Mucosa of descending colon (tissue), 3 donors: ENCODE data around the gene KANK4. TPM values are rescaled to one million over a fixed set of nuclear protein-coding genes. Genes with fewer than 3 reads are reported as not detected.

Source experiments
- ATAC-seq: fragments of 200-7000 bp; cut with Tn5 transposase; one replicate; pipeline ENCODE4 v1.9.1; 2020; ENCODE audit warnings: mild to moderate bottlenecking, moderate library complexity
- DNase-seq, 3 donors: peaks; one replicate each; pipeline ENCODE4 v3.0.0-alpha.2; 2020
- H3K36me3 ChIP-seq: fragments of 200-600 bp; one replicate; pipeline ENCODE4 v1.8.0; 2021; ENCODE audit warnings: low read depth, mild to moderate bottlenecking
- H3K4me1 ChIP-seq: fragments of 200-600 bp; one replicate; pipeline ENCODE4 v1.8.0; 2021; ENCODE audit warnings: low read depth, mild to moderate bottlenecking
- H3K4me3 ChIP-seq: fragments of 200-600 bp; one replicate; pipeline ENCODE4 v1.8.0; 2021; ENCODE audit warnings: mild to moderate bottlenecking
- H3K9me3 ChIP-seq: fragments of 200-600 bp; one replicate; pipeline ENCODE4 v1.8.0; 2021; ENCODE audit warnings: mild to moderate bottlenecking
- intact Hi-C, 2 donors: fragments of 100-400 bp; cut with DNase I in 1 of 2; cut with micrococcal nuclease in 1 of 2; formaldehyde crosslinking; loops; one replicate each; pipeline versions ENCODE4 v1.11.0 to v1.11.1; 2022; cut with DNase I, micrococcal nuclease
- total RNA-seq, 3 donors: library from RNA; stranded (reverse); fragmentation: NEBNext Ultra II Directional in 2 of 3; extraction: Animal tissue kit (Norgen Biotek cat#: 25700) in 2 of 3; gene quantifications; one replicate each; pipeline versions ENCODE4 v1.2.1 to v1.2.4, GENCODE V29; 2021 to 2023
- TF ChIP-seq, protein P1 (sequence below): fragments of 200-600 bp; IDR thresholded peaks from one replicate; pipeline ENCODE4 v1.8.0; 2022; ENCODE audit warnings: antibody characterized with exemption, mild to moderate bottlenecking
- donor health status: DM: no; HTN: no; CAD: no; lungs with moderate emphysema.
- donor health status: DM: no; HTN: no; CAD: no.
- donor health status: DM: no; HTN: yes; CAD: no.

Gene KANK4
- total RNA-seq, 3 donors from 2014 or later: 1.6 to 2.6 (median 1.7) TPM

DNA sequence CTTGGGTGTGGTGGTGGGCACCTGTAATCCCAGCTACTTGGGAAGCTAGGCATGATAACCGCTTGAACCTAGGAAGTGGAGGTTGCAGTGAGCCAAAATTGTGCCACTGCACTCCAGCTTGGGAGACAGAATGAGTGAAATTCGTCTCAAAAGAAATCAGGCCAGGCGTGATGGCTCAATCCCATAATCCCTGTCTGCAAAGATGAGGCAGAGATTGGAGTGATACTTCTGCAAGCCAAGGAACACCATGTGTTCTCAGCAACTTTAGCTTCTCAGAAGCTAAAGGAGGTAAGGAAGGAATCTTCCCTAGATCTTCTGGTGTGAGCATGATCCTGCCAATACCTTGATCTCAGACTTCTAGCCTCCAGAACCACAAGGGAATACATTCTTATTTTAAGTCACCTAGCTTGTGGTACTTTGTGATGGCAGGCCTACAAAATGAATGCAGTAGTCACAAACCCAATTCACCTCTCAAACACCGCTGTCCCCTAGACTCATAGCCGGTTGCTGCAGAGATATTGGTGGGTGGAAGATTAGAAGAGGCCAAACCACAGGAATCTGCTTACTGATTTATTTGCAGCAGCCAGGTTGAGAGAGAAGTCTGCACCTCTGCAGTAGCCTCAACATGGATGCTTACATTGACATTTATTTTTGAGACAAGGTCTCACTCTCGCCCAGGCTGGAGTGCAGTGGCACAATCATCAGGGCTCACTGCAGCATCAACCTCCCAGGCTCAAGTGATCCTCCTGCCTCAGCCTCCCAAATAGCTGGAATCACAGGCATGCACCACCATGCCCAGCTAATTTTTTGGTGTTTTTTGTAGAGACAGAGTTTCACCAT, 105.9 kb downstream of the KANK4 start:
- intact Hi-C loops: no loop called here
- ATAC-seq (no peak), DNase-seq (no peak)
- Histone ChIP-seq H3K9me3 (peaks cover 12% of the 10 kb centered on the region), H3K36me3 (no peaks in the 10 kb centered on the region), H3K4me1 (no peaks in the 10 kb centered on the region), H3K4me3 (no peak overlapping the region)
- TF ChIP-seq, protein P1, sequence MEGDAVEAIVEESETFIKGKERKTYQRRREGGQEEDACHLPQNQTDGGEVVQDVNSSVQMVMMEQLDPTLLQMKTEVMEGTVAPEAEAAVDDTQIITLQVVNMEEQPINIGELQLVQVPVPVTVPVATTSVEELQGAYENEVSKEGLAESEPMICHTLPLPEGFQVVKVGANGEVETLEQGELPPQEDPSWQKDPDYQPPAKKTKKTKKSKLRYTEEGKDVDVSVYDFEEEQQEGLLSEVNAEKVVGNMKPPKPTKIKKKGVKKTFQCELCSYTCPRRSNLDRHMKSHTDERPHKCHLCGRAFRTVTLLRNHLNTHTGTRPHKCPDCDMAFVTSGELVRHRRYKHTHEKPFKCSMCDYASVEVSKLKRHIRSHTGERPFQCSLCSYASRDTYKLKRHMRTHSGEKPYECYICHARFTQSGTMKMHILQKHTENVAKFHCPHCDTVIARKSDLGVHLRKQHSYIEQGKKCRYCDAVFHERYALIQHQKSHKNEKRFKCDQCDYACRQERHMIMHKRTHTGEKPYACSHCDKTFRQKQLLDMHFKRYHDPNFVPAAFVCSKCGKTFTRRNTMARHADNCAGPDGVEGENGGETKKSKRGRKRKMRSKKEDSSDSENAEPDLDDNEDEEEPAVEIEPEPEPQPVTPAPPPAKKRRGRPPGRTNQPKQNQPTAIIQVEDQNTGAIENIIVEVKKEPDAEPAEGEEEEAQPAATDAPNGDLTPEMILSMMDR: no peak

DNA sequence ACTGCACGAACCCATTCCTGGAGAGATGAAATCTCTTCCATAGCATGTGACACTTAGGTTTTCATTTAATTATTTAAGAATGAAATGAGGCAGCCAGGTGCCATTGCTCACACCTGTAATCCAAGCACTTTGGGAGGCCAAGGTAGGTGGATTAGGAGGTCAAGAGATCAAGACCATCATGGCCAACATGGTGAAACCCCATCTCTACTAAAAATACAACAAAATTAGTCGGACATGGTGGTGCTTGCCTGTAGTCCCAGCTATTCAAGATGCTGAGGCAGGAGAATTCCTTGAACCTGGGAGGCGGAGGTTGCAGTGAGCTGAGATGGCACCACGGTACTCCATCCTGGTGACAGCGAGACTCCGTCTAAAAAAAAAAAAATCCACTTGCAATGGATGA, 106.8 kb downstream of the KANK4 start:
- intact Hi-C loops: no loop called here
- no peak overlapping the region for H3K4me3 ChIP-seq
- peaks cover 12% of the 10 kb centered on the region for H3K9me3 ChIP-seq
- H3K4me1 ChIP-seq: no peaks in the 10 kb centered on the region
- H3K36me3 ChIP-seq: no peaks in the 10 kb centered on the region
- DNase-seq (no peak), ATAC-seq (no peak)
- TF ChIP-seq, protein P1: no peak

DNA sequence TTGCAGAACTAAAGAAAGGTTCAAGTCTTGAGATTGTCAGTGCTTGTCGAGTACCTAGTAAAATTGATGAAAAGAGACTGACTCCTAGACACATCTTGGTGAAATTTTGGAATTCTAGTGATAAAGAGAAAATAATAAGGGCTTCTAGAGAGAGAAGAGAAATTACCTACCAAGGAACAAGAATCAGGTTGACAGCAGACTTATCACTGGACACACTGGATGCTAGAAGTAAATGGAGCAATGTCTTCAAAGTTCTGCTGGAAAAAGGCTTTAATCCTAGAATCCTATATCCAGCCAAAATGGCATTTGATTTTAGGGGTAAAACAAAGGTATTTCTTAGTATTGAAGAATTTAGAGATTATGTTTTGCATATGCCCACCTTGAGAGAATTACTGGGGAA, 108.3 kb downstream of the KANK4 start:
- Histone ChIP-seq H3K4me1 (no peaks in the 10 kb centered on the region), H3K9me3 (peaks cover 12% of the 10 kb centered on the region), H3K4me3 (no peak overlapping the region), H3K36me3 (no peaks in the 10 kb centered on the region)
- no peak for DNase-seq
- intact Hi-C loops: no loop called here
- TF ChIP-seq, protein P1: no peak
- ATAC-seq: no peak

DNA sequence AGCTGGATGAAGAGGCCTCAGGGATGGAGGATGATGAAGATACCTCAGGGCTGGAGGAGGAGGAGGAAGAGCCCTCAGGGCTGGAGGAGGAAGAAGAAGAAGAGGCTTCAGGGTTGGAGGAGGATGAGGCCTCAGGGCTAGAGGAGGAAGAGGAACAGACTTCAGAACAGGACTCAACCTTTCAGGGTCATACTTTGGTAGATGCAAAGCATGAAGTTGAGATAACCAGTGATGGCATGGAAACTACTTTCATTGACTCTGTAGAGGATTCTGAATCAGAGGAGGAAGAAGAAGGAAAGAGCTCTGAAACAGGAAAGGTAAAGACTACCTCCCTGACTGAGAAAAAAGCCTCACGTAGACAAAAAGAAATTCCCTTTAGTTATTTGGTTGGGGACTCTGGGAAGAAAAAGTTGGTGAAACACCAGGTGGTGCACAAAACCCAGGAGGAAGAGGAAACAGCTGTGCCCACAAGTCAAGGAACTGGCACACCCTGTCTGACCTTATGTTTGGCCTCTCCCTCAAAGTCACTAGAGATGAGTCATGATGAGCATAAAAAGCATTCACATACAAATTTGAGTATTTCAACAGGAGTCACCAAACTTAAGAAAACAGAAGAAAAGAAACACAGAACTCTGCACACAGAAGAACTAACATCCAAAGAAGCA, 109.2 kb downstream of the KANK4 start:
- no peaks in the 10 kb centered on the region for H3K36me3 ChIP-seq
- no peak overlapping the region for H3K4me3 ChIP-seq
- no peaks in the 10 kb centered on the region for H3K4me1 ChIP-seq
- TF ChIP-seq, protein P1: no peak
- DNase-seq (no peak), ATAC-seq (peak; percentile 87)
- peaks cover 12% of the 10 kb centered on the region for H3K9me3 ChIP-seq
- intact Hi-C loops: no loop called here

DNA sequence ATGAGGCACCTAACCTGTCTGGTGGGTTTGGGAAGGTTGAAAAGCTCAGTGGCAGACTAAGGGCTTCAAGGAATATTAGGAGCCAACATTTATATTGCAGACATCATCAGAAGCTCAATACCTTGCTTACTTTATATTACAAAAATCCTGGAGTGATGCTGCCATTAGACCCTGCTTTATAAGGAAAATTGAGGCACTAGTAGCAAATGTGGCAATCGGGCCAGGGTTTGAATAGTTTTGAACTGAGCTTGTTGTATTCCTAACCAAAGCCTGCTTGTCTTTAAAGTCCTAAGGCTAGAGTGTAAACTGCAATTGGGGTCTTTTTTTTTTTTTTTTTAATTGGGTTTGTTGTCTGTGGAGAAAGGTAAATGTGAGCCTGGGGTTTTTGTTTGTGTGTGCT, 110.3 kb downstream of the KANK4 start:
- no peaks in the 10 kb centered on the region for H3K4me1 ChIP-seq
- H3K9me3 ChIP-seq: peaks cover 12% of the 10 kb centered on the region
- TF ChIP-seq, protein P1: no peak
- ATAC-seq (no peak), DNase-seq (no peak)
- intact Hi-C loops: no loop called here
- H3K36me3 ChIP-seq: no peaks in the 10 kb centered on the region
- no peak overlapping the region for H3K4me3 ChIP-seq
